Activated CD4-positive, CD25-positive, alpha-beta regulatory T cell treated with anti-CD3 and anti-CD28 coated beads, Interleukin-2, amount 50 U/mL, for 24 hours (primary cell): ENCODE data around the gene SERTM2.
"Not testable (repeated sequence)": the region's sequence is repeated elsewhere in the genome, so short reads cannot be mapped to it uniquely, and the experiment has no call there.

Experiments used
- ATAC-seq, 2 donors: fragments of 150-1000 bp; cut with Tn5 transposase; one replicate each; pipeline ENCODE4 v1.10.0; 2021; ENCODE audit warnings: mild to moderate bottlenecking in 1 of 2, moderate library complexity in 1 of 2

Gene SERTM2

GRCh38 chrX:111511477-111511876 lies at the start of gene SERTM2:
Gene SERTM2, plus strand, starts transcription at chrX:111511645. Its CDS starts 7,213 bp downstream, at chrX:111518858.
- no peak for ATAC-seq

GRCh38 chrX:111465669-111466068 lies 45.8 kb upstream of the SERTM2 start:
- ATAC-seq = no peak

GRCh38 chrX:111467896-111468295 lies 43.5 kb upstream of the SERTM2 start:
- no peak for ATAC-seq

- ATAC-seq = no peak
These were observed 40.6 kb upstream of the SERTM2 start for GRCh38 chrX:111470681-111471403.

GRCh38 chrX:111481896-111482295 lies 29.5 kb upstream of the SERTM2 start:
- ATAC-seq = no peak

GRCh38 chrX:111483135-111483534 lies 28.3 kb upstream of the SERTM2 start:
- ATAC-seq = no peak

GRCh38 chrX:111483881-111484280 lies 27.6 kb upstream of the SERTM2 start:
- no peak for ATAC-seq

GRCh38 chrX:111490688-111491087 lies 20.8 kb upstream of the SERTM2 start:
- no peak for ATAC-seq

- ATAC-seq = no peak
These were observed 19.4 kb upstream of the SERTM2 start for GRCh38 chrX:111492085-111492484.

- ATAC-seq = no peak
These were observed 12.8 kb upstream of the SERTM2 start for GRCh38 chrX:111498538-111499103.

- ATAC-seq = no peak
These were observed 7.9 kb upstream of the SERTM2 start for GRCh38 chrX:111503485-111503993.

GRCh38 chrX:111504941-111505340 lies 6.5 kb upstream of the SERTM2 start:
- ATAC-seq = no peak

- ATAC-seq = no peak
These were observed 5.7 kb upstream of the SERTM2 start for GRCh38 chrX:111505783-111506182.

- no peak for ATAC-seq
These were observed 4.6 kb upstream of the SERTM2 start for GRCh38 chrX:111506826-111507225.

- ATAC-seq = no peak
These were observed 3.5 kb upstream of the SERTM2 start for GRCh38 chrX:111507933-111508332.

GRCh38 chrX:111515298-111515697 lies 3.9 kb downstream of the SERTM2 start:
- ATAC-seq = no peak

- ATAC-seq = no peak
These were observed 7.2 kb downstream of the SERTM2 start for GRCh38 chrX:111518667-111519066.

- no peak for ATAC-seq
These were observed 7.8 kb downstream of the SERTM2 start for GRCh38 chrX:111519215-111519614.

GRCh38 chrX:111520506-111520905 lies 9.1 kb downstream of the SERTM2 start:
- no peak for ATAC-seq

GRCh38 chrX:111521169-111521568 lies 9.7 kb downstream of the SERTM2 start:
- ATAC-seq = no peak

- ATAC-seq = no peak
These were observed 31.8 kb downstream of the SERTM2 start for GRCh38 chrX:111543212-111543741.

GRCh38 chrX:111549235-111549634 lies 37.8 kb downstream of the SERTM2 start:
- not testable (repeated sequence) for ATAC-seq

- ATAC-seq = no peak
These were observed 44.0 kb downstream of the SERTM2 start for GRCh38 chrX:111555406-111555958.

- no peak for ATAC-seq
These were observed 49.4 kb downstream of the SERTM2 start for GRCh38 chrX:111560801-111561200.
